SH-SY5Y (cell line): ENCODE data around the gene RBM4B.

Experiments used
- GATA2 ChIP-seq: IDR thresholded peaks from 2 replicates; pipeline ENCODE4 v1.6.1; 2011; ENCODE audit warnings: mild to moderate bottlenecking, low read depth, low read length
- GATA3 ChIP-seq: IDR thresholded peaks from 2 replicates; pipeline ENCODE4 v1.6.1; 2011; ENCODE audit warnings: low read depth, mild to moderate bottlenecking, low read length, moderate library complexity

GRCh38 chr11:66701432-66702240 is 23.9 kb upstream of the RBM4B start:
- TF ChIP-seq GATA2, result no peak
- no peak for TF ChIP-seq GATA3
